Measurements from ENCODE around the gene TNFRSF25.
"Not testable (repeated sequence)": the region's sequence is repeated elsewhere in the genome, so short reads cannot be mapped to it uniquely, and the experiment has no call there.

The TNFRSF25 gene

GRCh38 chr1:6501279-6501813 lies 35.4 kb upstream of the TNFRSF25 start:
- no peak for DNase-seq (ENCODE audit: low spot score)

- no peak for DNase-seq (ENCODE audit: low spot score)
Observed at GRCh38 chr1:6500544-6501278, 34.7 kb upstream of the TNFRSF25 start.

GRCh38 chr1:6499296-6499695 lies 33.3 kb upstream of the TNFRSF25 start:
- DNase-seq (ENCODE audit: low spot score) = no peak

GRCh38 chr1:6498576-6499111 lies 32.7 kb upstream of the TNFRSF25 start:
- no peak for DNase-seq (ENCODE audit: low spot score)

- DNase-seq (ENCODE audit: low spot score) = no peak
Observed at GRCh38 chr1:6497867-6498575, 32.0 kb upstream of the TNFRSF25 start.

GRCh38 chr1:6497215-6497866 lies 31.4 kb upstream of the TNFRSF25 start:
- peak; percentile 12 for DNase-seq (ENCODE audit: low spot score)

GRCh38 chr1:6496890-6497214 lies 30.9 kb upstream of the TNFRSF25 start:
- DNase-seq (ENCODE audit: low spot score) = no peak

GRCh38 chr1:6496365-6496721 lies 30.4 kb upstream of the TNFRSF25 start:
- no peak for DNase-seq (ENCODE audit: low spot score)

GRCh38 chr1:6495540-6496364 lies 29.8 kb upstream of the TNFRSF25 start:
- no peak for DNase-seq (ENCODE audit: low spot score)

- no peak for DNase-seq (ENCODE audit: low spot score)
Observed at GRCh38 chr1:6495041-6495441, 29.1 kb upstream of the TNFRSF25 start.

- no peak for DNase-seq (ENCODE audit: low spot score)
Observed at GRCh38 chr1:6494627-6495026, 28.7 kb upstream of the TNFRSF25 start.

GRCh38 chr1:6493834-6494223 lies 27.9 kb upstream of the TNFRSF25 start:
- DNase-seq (ENCODE audit: low spot score) = not testable (repeated sequence)

GRCh38 chr1:6491966-6492365 lies 26.0 kb upstream of the TNFRSF25 start:
- DNase-seq (ENCODE audit: low spot score) = no peak

GRCh38 chr1:6491480-6491962 lies 25.5 kb upstream of the TNFRSF25 start, which contains the start of gene PLEKHG5:
Gene PLEKHG5 (minus strand): TSS chr1:6491667. CDS start chr1:6477571, 14,096 bp downstream.
- DNase-seq (ENCODE audit: low spot score) = no peak

- no peak for DNase-seq (ENCODE audit: low spot score)
Observed at GRCh38 chr1:6491081-6491449, 25.1 kb upstream of the TNFRSF25 start.

- peak; percentile 71 for DNase-seq (ENCODE audit: low spot score)
Observed at GRCh38 chr1:6490181-6491080, 24.5 kb upstream of the TNFRSF25 start.

- DNase-seq (ENCODE audit: low spot score) = peak; percentile 89
Observed at GRCh38 chr1:6489799-6490180, 23.8 kb upstream of the TNFRSF25 start.

GRCh38 chr1:6489383-6489765 lies 23.4 kb upstream of the TNFRSF25 start:
- DNase-seq (ENCODE audit: low spot score) = no peak

- DNase-seq (ENCODE audit: low spot score) = no peak
Observed at GRCh38 chr1:6488602-6489382, 22.8 kb upstream of the TNFRSF25 start.
